HG03108 (cell line): Measurements from ENCODE around the gene MEX3D.

Experiments
- ATAC-seq: cut with Tn5 transposase; IDR thresholded peaks from one replicate; pipeline ENCODE4 v1.9.1; 2021; ENCODE audit warnings: moderate library complexity; ENCODE audit not compliant: unreplicated experiment

Gene MEX3D

GRCh38 chr19:1568320-1569019, at the start of gene MEX3D:
MEX3D (minus strand) TSS chr19:1568325; CDS start chr19:1568058, 267 bp downstream.
- ATAC-seq = peak; percentile 56

- no peak for ATAC-seq
Measured at GRCh38 chr19:1616875-1617274, 48.8 kb upstream of the MEX3D start.

- ATAC-seq = no peak
Measured at GRCh38 chr19:1616396-1616795, 48.3 kb upstream of the MEX3D start.

DNA sequence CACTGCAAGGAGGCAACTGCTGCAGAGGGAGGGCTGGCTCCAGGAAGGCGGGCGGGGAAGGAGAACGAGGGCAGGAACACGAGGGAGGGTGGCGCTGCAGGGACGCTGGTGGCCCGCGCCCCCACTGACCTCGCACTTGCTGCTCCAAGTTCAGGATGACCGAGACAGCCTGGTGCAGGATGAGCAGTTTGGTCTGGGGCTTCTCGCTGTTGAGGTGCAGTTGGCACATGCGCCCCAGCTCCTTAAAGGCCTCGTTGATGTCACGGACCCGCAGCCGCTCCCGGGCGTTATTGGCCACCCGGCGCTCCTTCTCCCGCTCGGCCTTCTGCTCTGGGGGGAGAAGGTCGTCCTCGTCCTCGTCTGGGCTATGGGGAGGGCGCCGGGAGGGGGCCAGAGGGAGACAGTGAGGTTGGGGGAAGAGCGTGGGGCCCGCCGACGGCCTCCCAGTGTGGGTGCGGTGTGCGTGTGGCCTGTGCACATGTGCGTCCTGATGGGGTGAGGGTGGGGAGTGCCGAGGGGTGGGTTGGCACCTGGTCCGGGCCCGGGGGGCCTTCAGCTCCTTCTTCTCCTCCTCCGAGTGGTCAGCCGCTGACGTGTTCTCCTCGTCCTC, 47.1 kb upstream of the MEX3D start:
- ATAC-seq = no peak

DNA sequence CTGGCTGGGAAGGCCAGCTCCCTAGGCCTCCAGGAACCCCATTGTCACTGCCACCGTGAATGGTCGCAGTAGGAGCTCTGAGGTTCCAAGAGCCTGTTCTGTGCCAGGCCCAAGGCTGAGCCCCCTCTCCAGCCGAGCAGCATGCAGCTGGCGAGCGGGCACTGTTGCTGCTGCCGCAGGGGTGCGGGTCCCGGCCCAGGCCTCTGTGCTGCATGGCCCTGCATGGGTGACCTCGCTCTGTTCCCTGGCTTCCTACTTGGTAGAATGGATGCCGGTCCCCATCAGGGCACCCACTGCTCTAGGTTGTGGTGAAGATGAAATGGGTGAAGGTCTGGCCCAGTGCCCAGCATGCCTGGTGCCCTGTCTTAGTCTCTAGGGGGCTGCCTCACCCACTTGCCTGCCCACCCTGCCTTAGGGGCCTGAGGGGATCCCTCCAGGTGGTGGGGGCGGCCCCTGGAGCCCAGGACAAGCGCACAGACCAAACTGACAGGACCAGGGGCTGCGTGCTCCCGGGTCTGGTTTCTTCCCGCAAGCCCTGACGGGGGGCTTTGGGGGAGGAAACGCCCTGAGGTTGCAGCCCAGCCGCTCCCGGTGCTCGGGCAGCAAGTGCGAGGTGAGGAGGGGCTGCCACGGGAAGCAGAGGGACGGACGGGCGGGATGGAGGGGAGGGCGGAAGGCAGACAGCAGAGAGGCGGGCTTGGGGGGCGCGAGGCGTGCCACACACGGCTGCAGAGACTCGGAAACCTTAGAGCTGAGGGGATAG, 45.9 kb upstream of the MEX3D start:
- ATAC-seq = no peak

DNA sequence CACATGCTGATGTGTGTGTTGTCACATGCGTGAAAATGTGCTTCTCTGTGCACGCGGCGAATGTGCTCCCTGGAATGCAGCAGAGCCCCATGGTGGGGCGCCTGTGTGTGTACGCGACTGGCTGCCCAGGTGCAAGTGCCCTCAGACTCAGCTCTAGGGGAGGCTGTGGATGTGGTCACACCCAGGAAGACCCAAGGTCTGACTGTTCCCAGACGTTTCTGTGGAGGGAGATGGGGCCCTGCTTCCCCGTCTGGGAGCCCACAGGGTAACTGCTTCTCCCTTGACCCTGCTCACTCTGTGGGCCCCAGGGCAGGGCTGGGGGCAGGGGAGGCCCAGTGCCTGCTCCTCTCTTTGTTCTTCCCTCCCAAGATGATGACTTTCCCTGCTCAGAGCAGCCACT, 45.0 kb upstream of the MEX3D start:
- no peak for ATAC-seq

DNA sequence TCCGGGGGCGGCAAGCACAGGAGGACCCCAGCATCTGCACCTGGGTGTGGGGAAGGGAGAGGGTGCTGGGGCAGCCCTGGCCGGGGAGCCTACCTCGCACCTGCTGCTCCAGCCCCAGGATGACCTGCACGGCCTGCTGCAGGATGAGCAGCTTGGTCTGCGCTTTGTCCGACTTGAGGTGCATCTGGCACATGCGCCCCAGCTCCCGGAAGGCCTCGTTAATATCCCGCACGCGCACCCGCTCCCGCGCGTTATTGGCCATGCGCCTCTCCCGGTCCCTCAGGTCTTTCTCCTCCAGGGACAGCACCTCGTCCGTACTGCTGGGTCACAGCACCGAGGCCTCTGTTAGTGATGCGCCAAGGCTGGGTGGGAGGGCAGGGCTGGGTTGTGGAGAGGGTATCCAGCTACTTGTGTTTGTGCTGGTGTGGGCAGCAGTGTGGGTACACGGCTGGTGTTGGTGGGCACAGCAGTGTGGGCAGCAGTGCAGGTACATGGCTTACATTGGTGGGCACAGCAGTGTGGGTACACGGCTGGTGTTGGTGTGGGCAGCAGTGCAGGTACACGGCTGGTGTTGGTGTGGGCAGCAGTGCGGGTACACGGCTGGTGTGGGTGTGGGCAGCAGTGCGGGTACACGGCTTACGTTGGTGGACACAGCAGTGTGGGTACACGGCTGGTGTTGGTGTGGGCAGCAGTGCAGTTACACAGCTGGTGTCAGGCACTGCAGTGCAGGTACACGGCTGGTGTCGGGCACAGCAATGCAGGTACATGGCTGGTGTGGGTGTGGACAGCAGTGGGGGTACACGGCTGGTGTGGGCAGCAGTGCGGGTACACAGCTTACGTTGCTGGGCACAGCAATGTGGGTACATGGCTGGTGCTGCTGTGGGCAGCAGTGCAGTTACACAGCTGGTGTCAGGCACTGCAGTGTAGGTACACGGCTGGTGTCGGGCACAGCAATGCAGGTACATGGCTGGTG, 44.3 kb upstream of the MEX3D start:
- ATAC-seq = no peak

DNA sequence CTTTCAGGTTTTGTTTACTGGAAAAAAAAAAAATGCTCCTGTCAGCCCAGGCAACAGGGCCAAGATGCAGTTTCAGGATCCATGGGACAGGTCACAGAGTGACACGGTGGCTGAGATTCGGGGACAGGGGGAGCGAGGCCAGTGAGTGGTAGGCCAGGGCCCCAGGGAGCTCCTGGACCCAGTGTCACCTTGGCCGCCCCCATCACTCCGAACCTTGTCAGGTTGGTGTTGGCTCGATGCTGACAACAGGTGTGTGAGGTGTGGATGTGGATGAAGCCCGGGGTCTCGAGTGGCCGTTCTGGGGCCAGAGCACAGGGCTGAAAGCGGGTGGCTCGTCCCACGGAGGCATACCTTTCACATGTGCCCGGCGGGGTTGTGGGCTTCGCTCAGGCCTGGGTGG, 43.2 kb upstream of the MEX3D start:
- ATAC-seq = no peak

- ATAC-seq = no peak
Measured at GRCh38 chr19:1610579-1610978, 42.5 kb upstream of the MEX3D start.

DNA sequence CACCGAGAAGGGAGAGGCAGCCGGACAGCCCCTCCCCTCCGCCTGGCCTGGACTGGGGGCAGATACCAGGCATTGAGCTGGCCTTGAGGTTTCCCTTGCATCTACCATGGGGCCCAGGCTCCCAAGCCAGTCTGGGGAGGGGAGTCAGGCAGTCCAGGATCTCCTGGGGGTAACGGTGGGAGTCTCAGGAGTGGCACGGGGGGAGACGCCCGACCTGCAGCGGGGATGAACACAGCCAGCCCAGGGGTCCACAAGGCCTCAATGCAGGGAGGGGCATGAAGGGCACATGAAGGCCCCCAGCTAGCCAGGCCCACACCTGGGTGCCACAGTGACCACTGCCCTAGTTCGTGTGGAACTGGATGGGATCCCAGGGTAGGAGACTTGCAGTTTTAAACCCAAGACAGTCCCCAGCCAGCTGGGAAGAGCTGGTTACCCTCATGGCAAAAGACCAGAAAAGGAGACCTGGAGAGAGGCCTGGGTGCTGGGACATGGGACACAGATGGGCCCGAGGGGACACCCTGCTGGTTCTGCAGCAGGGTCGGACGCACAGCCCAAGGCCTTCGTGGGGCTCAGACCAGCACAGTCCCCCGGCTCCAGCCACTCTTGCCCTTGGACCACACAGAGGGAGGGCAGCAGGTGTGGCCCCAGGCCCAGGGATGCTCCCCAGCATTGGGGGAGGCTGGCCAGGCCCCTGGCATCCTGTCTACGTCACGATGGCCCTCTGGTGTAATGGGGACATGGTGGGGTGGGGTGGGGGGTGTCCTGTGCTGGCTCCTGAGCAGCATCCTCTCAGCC, 41.8 kb upstream of the MEX3D start:
- no peak for ATAC-seq

GRCh38 chr19:1609103-1609396, 40.9 kb upstream of the MEX3D start:
- no peak for ATAC-seq

- ATAC-seq = no peak
Measured at GRCh38 chr19:1608359-1609102, 40.4 kb upstream of the MEX3D start.

DNA sequence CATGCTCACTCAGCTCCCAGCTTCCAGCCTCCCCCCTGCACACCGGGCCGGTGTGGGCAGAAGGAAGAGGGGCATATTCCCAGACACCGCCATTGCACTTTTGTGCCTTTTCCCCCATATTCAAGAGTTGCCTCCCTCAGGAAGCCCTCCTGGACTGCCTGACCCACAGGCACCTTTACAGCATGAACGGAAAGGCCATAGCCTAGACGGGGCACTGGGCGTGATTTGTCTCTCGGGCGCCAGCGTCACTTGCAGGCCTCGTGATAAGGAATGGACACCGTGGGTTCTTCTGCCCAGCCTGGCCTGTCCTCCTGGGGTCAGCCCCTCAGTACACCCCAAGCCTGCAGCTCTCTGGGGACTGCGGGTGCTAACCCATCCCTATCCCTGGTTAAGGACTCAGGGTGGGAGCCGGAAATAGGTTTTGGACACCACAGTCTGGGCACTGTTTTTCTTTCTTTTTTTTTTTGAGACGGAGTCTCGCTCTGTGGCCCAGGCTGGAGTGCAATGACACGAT, 38.1 kb upstream of the MEX3D start:
- peak; percentile 3 for ATAC-seq

DNA sequence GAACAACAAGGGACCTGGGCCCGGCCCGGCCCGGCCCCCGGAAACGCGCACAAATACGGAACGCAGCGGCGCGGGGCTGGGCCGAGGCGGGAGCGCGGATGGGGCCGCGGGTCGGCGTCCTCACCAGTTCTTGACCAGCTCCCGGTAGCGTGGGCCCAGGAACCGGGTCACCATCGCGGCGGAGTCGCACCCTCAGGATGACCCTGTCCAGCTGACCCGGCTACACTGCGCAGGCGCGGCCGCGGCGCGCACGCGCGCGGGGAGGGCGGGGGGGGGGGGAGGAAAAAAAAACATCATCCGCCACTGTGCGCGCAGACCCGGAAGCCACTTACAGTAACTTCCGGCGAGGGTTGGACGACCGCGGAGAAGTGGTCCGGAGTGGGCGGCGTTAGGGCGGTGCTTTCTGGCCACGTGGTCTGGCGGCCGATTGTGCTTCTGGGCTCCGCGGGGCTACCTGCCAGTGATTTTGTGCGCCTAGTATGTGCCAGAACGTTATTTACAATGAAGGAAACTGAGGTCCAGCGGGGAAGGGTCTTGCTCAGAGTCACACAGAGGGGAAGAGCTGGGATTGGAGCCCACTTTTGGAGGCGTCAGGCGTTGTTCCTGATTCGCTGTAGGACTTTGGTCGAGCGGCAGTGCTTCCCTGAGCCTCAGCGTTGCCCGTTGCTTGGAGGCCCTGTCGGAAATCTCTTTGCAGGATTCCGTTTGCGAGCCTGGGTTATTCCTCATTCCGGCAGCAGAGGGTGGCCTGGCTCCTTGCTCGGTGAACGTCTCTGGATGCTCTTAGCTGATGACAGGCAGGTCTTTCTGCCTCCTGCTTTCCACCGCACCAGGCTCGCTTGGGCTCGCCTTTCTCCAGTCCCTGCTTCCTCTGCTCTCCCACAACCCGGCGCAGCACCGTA, 37.4 kb upstream of the MEX3D start, which contains the start of gene UQCR11:
UQCR11 (minus strand) TSS at position 227 of the 902 bp plus-strand sequence; CDS start at position 174, 53 bp downstream.
- peak; percentile 86 for ATAC-seq

DNA sequence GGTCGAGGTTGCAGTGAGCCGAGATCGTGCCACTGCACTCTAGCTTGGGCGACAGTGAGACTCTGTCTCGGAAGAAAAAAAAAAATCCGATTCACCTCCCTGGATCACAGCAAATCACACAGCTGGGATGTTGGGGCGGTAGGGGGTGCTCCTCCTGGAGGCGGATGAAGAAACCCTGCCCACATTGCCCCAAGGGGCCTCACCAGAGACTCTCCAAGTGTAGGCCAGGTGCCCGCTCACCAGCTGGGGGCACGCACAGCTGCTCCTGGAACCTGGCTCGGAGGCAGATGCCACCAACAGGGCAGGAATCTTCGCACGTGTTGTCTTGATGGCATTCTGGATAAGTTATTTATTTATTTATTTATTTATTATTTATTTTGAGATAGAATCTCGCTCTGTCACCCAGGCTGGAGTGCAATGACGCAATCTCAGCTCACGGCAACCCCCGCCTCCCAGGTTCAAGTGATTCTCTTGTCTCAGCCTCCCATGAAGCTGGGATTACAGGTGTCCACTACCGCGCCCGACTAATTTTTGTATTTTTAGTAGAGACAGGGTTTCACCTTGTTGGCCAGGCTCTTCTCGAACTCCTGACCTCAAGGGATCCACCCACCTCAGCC, 34.1 kb upstream of the MEX3D start:
- ATAC-seq = no peak

GRCh38 chr19:1601613-1602064, 33.5 kb upstream of the MEX3D start:
- ATAC-seq = no peak

- no peak for ATAC-seq
Measured at GRCh38 chr19:1599460-1599846, 31.3 kb upstream of the MEX3D start.
